SK-N-SH (cell line): ENCODE measurements around the gene GNB5. TPM values are rescaled to one million over a fixed set of nuclear protein-coding genes. Genes with fewer than 3 reads are reported as not detected.
A peak's percentile ranks its signal among the peaks of the same experiment; 100 is the strongest.

Experiments used
- CTCF ChIA-PET: fragments of 300-600, 350-600 bp; formaldehyde crosslinking; extraction: SDS; loops from one replicate; lab custom pipeline; 2021; lab: Yijun Ruan, JAX
- POLR2A ChIA-PET: fragments of 350-600 bp; sonication (Branson Sonifier 250); formaldehyde crosslinking; extraction: SDS; loops from one replicate; lab custom pipeline; 2020; ENCODE audit warnings: antibody characterized with exemption, inconsistent platforms; lab: Yijun Ruan, JAX
- DNase-seq: peaks from one replicate; pipeline ENCODE4 v3.0.0; 2012
- H2AFZ ChIP-seq: fragments of 200-600 bp; sonication (generic); 2 replicates; pipeline ENCODE4 v1.8.1; 2016; ENCODE audit warnings: antibody characterized with exemption, mild to moderate bottlenecking, low read depth
- H3F3A ChIP-seq: fragments of 200-600 bp; sonication (generic); replicated peaks from 2 replicates; pipeline ENCODE3; 2016; ENCODE audit warnings: antibody characterized with exemption, mild to moderate bottlenecking; ENCODE audit not compliant: insufficient read depth
- H3K27ac ChIP-seq, 2 experiments: fragments of 200-500 bp in 1 of 2; fragments of 200-600 bp in 1 of 2; sonication (Bioruptor generic) in 1 of 2; sonication (generic), shearing (Covaris generic) in 1 of 2; 2 replicates each; pipeline versions ENCODE4 v1.5.1 to v1.6.1; 2014 to 2016; ENCODE audit warnings: low read depth in 2 of 2, inconsistent platforms in 1 of 2, low read length in 1 of 2, mild to moderate bottlenecking in 1 of 2, mixed read lengths in 1 of 2
- H3K27me3 ChIP-seq: fragments of 200-600 bp; sonication (generic), shearing (Covaris generic); 2 replicates; pipeline ENCODE4 v1.6.1; 2016; ENCODE audit warnings: mixed run types; ENCODE audit not compliant: insufficient read depth
- H3K36me3 ChIP-seq, 2 experiments: fragments of 200-500 bp in 1 of 2; fragments of 200-600 bp in 1 of 2; sonication (Bioruptor generic) in 1 of 2; sonication (generic) in 1 of 2; replicated peaks in 1 of 2; 2 replicates each; pipeline versions ENCODE3 to v1.5.1; 2014 to 2016; ENCODE audit warnings: low read length in 1 of 2, mild to moderate bottlenecking in 1 of 2; ENCODE audit not compliant: insufficient read depth in 2 of 2, control insufficient read depth in 1 of 2
- H3K4me1 ChIP-seq, 2 experiments: fragments of 200-500 bp in 1 of 2; fragments of 200-600 bp in 1 of 2; sonication (Bioruptor generic) in 1 of 2; sonication (generic), shearing (Covaris generic) in 1 of 2; 2 replicates each; pipeline versions ENCODE4 v1.5.1 to v1.6.1; 2014 to 2016; ENCODE audit warnings: low read depth in 1 of 2, low read length in 1 of 2, mixed run types in 1 of 2; ENCODE audit not compliant: insufficient read depth in 2 of 2, control insufficient read depth in 1 of 2
- H3K4me2 ChIP-seq: fragments of 200-600 bp; sonication (generic), shearing (Covaris generic); 2 replicates; pipeline ENCODE4 v1.6.1; 2017; ENCODE audit warnings: mixed run types
- H3K4me3 ChIP-seq, 2 experiments: fragments of 200-500 bp in 1 of 2; fragments of 200-600 bp in 1 of 2; sonication (Bioruptor generic) in 1 of 2; sonication (generic), shearing (Covaris generic) in 1 of 2; 2 replicates each; pipeline versions ENCODE4 v1.5.1 to v1.8.1; 2014 to 2016; ENCODE audit warnings: low read depth in 2 of 2, inconsistent platforms in 1 of 2, low read length in 1 of 2, mild to moderate bottlenecking in 1 of 2, mixed read lengths in 1 of 2, moderate library complexity in 1 of 2
- H3K79me2 ChIP-seq: fragments of 200-600 bp; sonication (generic); 2 replicates; pipeline ENCODE4 v1.8.1; 2017; ENCODE audit warnings: mild to moderate bottlenecking; ENCODE audit not compliant: insufficient read depth
- H3K9ac ChIP-seq: fragments of 200-600 bp; sonication (generic); 2 replicates; pipeline ENCODE4 v1.6.1; 2017; ENCODE audit warnings: mixed run types
- H3K9me2 ChIP-seq: fragments of 200-600 bp; sonication (generic); 2 replicates; pipeline ENCODE4 v1.6.1; 2017; ENCODE audit warnings: mixed run types
- H3K9me3 ChIP-seq: fragments of 200-600 bp; sonication (generic); 2 replicates; pipeline ENCODE4 v1.6.1; 2017; ENCODE audit warnings: mixed run types, mild to moderate bottlenecking, moderate library complexity
- H4K20me1 ChIP-seq: fragments of 200-600 bp; sonication (generic); 2 replicates; pipeline ENCODE4 v1.6.1; 2017; ENCODE audit warnings: mild to moderate bottlenecking, mixed run types; ENCODE audit not compliant: insufficient read depth
- EZH2phosphoT487 ChIP-seq: fragments of 200-600 bp; sonication (generic); IDR thresholded peaks from 2 replicates; pipeline ENCODE4 v1.6.1; 2017; ENCODE audit warnings: low read depth, mixed run types, mild to moderate bottlenecking, antibody characterized with exemption, moderate library complexity, borderline replicate concordance
- FOXJ3 ChIP-seq: sonication (generic); formaldehyde crosslinking; IDR thresholded peaks from 2 replicates; pipeline ENCODE4 v1.5.1; 2020; ENCODE audit warnings: mild to moderate bottlenecking, missing genetic modification reagents
- FOXM1 ChIP-seq: IDR thresholded peaks from 2 replicates; pipeline ENCODE4 v1.4.0; 2012; ENCODE audit warnings: low read depth, mild to moderate bottlenecking
- GATA2 ChIP-seq: sonication (generic); formaldehyde crosslinking; IDR thresholded peaks from 2 replicates; pipeline ENCODE4 v1.5.0; 2020; ENCODE audit warnings: mild to moderate bottlenecking, missing genetic modification reagents
- JUND ChIP-seq: IDR thresholded peaks from 2 replicates; pipeline ENCODE4 v1.4.0; 2012
- NFIC ChIP-seq: IDR thresholded peaks from 2 replicates; pipeline ENCODE4 v1.4.0; 2012; ENCODE audit warnings: borderline replicate concordance
- NRF1 ChIP-seq: IDR thresholded peaks from 2 replicates; pipeline ENCODE4 v1.6.1; 2012; ENCODE audit warnings: low read depth, mild to moderate bottlenecking, low read length
- RAD21 ChIP-seq: IDR thresholded peaks from 2 replicates; pipeline ENCODE4 v1.6.1; 2012; ENCODE audit warnings: mild to moderate bottlenecking, low read length
- RCOR1 ChIP-seq: fragments of 150-350 bp; IDR thresholded peaks from 2 replicates; pipeline ENCODE4 v1.6.1; 2017; ENCODE audit warnings: antibody characterized with exemption, low read length
- RXRA ChIP-seq: IDR thresholded peaks from 2 replicates; pipeline ENCODE4 v1.4.0; 2012; ENCODE audit warnings: low read depth, mild to moderate bottlenecking, borderline replicate concordance
- TEAD4 ChIP-seq: IDR thresholded peaks from 2 replicates; pipeline ENCODE4 v1.4.0; 2012; ENCODE audit warnings: mild to moderate bottlenecking, borderline replicate concordance; ENCODE audit not compliant: insufficient read depth
- WGBS: methylation state at CpG from one replicate; pipeline ENCODE4 v1.1.6; 2017; ENCODE audit warnings: low lambda C conversion rate; 5-methylcytosine and 5-hydroxymethylcytosine counted together
- polyA plus RNA-seq, 3 experiments: library from polyadenylated mRNA; depleted of rRNA; stranded (reverse); fragments of >200 nt; gene quantifications; 2 replicates each; pipeline ENCODE4 v1.2.3, GENCODE V29; 2012
- TF ChIP-seq, protein P1 (sequence below): IDR thresholded peaks from 2 replicates; pipeline ENCODE4 v1.4.0; 2012; ENCODE audit warnings: low read depth
- TF ChIP-seq, protein P2 (sequence below): IDR thresholded peaks from 2 replicates; pipeline ENCODE4 v1.4.0; 2012; ENCODE audit warnings: low read depth, borderline replicate concordance
- TF ChIP-seq, protein P3 (sequence below): IDR thresholded peaks from 2 replicates; pipeline ENCODE4 v1.6.1; 2012; ENCODE audit warnings: mild to moderate bottlenecking, low read depth, low read length, moderate library complexity

Gene GNB5
- polyA plus RNA-seq, 1 of the 3 experiments (the other 2 are of a cell fraction) = 73.7 TPM

GRCh38 chr15:52101542-52102323 lies 89.5 kb downstream of the GNB5 start:
- Histone ChIP-seq H3K27ac (no peak overlapping the region; a peak in 1 of 4 replicates), H3K4me3 (no peak overlapping the region), H3K4me1 (peaks cover 0 to 18% of the 10 kb centered on the region in 2 experiments; a peak in 3 of 4 replicates), H3K79me2 (no peaks in the 10 kb centered on the region), H2AFZ (no peak overlapping the region), H3K4me2 (peak overlapping the region; percentile 29; the same call in 1 of the 2 replicates), H3K9ac (no peak overlapping the region), H3K9me2 (no peaks in the 10 kb centered on the region), H3K27me3 (no peaks in the 10 kb centered on the region), H4K20me1 (no peaks in the 10 kb centered on the region), H3F3A (peaks cover 21% of the 10 kb centered on the region), H3K36me3 (no peaks in the 10 kb centered on the region), H3K9me3 (no peaks in the 10 kb centered on the region)
- DNase-seq = no peak
- CTCF ChIA-PET = no interaction called here
- WGBS = 96% methylated on average over 16 of the region's 16 CpGs
- POLR2A ChIA-PET = no interaction called here
- TF ChIP-seq, protein P1, sequence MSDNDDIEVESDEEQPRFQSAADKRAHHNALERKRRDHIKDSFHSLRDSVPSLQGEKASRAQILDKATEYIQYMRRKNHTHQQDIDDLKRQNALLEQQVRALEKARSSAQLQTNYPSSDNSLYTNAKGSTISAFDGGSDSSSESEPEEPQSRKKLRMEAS = no peak
- TF ChIP-seq RAD21 = no peak
- TF ChIP-seq NFIC = no peak
- no peak for TF ChIP-seq RXRA
- no peak for TF ChIP-seq FOXJ3 (CRISPR knock-in tag)
- TF ChIP-seq JUND = no peak
- no peak for TF ChIP-seq RCOR1
- TF ChIP-seq GATA2 (CRISPR knock-in tag) = no peak
- TF ChIP-seq EZH2phosphoT487 = no peak
- no peak for TF ChIP-seq NRF1
- TF ChIP-seq, protein P2, sequence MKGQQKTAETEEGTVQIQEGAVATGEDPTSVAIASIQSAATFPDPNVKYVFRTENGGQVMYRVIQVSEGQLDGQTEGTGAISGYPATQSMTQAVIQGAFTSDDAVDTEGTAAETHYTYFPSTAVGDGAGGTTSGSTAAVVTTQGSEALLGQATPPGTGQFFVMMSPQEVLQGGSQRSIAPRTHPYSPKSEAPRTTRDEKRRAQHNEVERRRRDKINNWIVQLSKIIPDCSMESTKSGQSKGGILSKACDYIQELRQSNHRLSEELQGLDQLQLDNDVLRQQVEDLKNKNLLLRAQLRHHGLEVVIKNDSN = no peak
- TF ChIP-seq TEAD4 = no peak
- TF ChIP-seq, protein P3, sequence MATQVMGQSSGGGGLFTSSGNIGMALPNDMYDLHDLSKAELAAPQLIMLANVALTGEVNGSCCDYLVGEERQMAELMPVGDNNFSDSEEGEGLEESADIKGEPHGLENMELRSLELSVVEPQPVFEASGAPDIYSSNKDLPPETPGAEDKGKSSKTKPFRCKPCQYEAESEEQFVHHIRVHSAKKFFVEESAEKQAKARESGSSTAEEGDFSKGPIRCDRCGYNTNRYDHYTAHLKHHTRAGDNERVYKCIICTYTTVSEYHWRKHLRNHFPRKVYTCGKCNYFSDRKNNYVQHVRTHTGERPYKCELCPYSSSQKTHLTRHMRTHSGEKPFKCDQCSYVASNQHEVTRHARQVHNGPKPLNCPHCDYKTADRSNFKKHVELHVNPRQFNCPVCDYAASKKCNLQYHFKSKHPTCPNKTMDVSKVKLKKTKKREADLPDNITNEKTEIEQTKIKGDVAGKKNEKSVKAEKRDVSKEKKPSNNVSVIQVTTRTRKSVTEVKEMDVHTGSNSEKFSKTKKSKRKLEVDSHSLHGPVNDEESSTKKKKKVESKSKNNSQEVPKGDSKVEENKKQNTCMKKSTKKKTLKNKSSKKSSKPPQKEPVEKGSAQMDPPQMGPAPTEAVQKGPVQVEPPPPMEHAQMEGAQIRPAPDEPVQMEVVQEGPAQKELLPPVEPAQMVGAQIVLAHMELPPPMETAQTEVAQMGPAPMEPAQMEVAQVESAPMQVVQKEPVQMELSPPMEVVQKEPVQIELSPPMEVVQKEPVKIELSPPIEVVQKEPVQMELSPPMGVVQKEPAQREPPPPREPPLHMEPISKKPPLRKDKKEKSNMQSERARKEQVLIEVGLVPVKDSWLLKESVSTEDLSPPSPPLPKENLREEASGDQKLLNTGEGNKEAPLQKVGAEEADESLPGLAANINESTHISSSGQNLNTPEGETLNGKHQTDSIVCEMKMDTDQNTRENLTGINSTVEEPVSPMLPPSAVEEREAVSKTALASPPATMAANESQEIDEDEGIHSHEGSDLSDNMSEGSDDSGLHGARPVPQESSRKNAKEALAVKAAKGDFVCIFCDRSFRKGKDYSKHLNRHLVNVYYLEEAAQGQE = no peak
- TF ChIP-seq FOXM1 = no peak
